Progenitor cell of endocrine pancreas (in vitro differentiated cells): Measurements from ENCODE around the gene URGCP. TPM values are rescaled to one million over a fixed set of nuclear protein-coding genes. Genes with fewer than 3 reads are reported as not detected.

Experiments used
- DNase-seq: peaks from one replicate; pipeline ENCODE4 v3.0.0; 2021; ENCODE audit warnings: low spot score; ENCODE audit not compliant: unreplicated experiment
- H3K27ac Mint-ChIP-seq: 2 replicates; pipeline ENCODE4 v1.8.0; 2021; ENCODE audit warnings: mild to moderate bottlenecking, moderate library complexity, mixed read lengths
- H3K27me3 Mint-ChIP-seq: 2 replicates; pipeline ENCODE4 v1.8.0; 2021; ENCODE audit warnings: mixed read lengths
- H3K36me3 Mint-ChIP-seq: 2 replicates; pipeline ENCODE4 v1.8.0; 2022; ENCODE audit warnings: mixed read lengths; ENCODE audit not compliant: insufficient read depth
- H3K4me1 Mint-ChIP-seq: 2 replicates; pipeline ENCODE4 v1.8.0; 2021; ENCODE audit warnings: low read depth, mixed read lengths
- H3K4me3 Mint-ChIP-seq: 2 replicates; pipeline ENCODE4 v1.8.0; 2021; ENCODE audit warnings: low read depth, mild to moderate bottlenecking, moderate library complexity, mixed read lengths
- H3K9me3 Mint-ChIP-seq: 2 replicates; pipeline ENCODE4 v1.8.0; 2021; ENCODE audit warnings: low read depth, mixed read lengths
- total RNA-seq: library from RNA; stranded (reverse); gene quantifications from 2 replicates; pipeline ENCODE4 v1.2.1, GENCODE V29; 2021
- TF ChIP-seq, protein P1 (sequence below): fragments of 200-600 bp; sonication (generic); IDR thresholded peaks from one replicate; pipeline ENCODE4 v1.5.0; 2021; ENCODE audit warnings: antibody characterized with exemption, mild to moderate bottlenecking; ENCODE audit not compliant: unreplicated experiment

Gene URGCP
- total RNA-seq, 1 donor from 2014 or later, result 40.0 TPM

GRCh38 chr7:43927810-43928209 is 21.4 kb upstream of the URGCP start:
- Mint-ChIP-seq H3K27me3 (no peaks in the 10 kb centered on the region), H3K27ac (no peak overlapping the region), H3K9me3 (no peaks in the 10 kb centered on the region), H3K4me1 (peaks cover 3% of the 10 kb centered on the region), H3K36me3 (peaks cover 4% of the 10 kb centered on the region), H3K4me3 (no peak overlapping the region)
- TF ChIP-seq, protein P1, sequence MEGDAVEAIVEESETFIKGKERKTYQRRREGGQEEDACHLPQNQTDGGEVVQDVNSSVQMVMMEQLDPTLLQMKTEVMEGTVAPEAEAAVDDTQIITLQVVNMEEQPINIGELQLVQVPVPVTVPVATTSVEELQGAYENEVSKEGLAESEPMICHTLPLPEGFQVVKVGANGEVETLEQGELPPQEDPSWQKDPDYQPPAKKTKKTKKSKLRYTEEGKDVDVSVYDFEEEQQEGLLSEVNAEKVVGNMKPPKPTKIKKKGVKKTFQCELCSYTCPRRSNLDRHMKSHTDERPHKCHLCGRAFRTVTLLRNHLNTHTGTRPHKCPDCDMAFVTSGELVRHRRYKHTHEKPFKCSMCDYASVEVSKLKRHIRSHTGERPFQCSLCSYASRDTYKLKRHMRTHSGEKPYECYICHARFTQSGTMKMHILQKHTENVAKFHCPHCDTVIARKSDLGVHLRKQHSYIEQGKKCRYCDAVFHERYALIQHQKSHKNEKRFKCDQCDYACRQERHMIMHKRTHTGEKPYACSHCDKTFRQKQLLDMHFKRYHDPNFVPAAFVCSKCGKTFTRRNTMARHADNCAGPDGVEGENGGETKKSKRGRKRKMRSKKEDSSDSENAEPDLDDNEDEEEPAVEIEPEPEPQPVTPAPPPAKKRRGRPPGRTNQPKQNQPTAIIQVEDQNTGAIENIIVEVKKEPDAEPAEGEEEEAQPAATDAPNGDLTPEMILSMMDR, result no peak
- DNase-seq, result no peak

DNA sequence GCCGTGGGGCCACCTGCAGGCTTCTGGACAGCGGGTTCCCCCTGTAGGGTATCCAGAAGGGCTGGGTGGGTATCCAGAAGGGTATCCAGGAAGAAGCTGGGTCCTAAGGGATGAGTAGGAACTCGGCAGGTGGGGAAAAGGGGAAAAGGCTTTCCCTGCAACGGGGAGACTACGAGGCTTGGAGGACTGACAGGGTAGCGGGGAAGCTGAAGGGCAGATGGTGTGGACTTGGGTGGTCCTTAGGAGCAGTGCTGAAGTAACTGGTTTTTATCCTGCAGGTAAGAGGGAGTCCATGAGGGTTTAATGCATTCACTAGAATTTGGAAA is 20.4 kb upstream of the URGCP start:
- Mint-ChIP-seq H3K27me3 (no peaks in the 10 kb centered on the region), H3K4me3 (peak overlapping the region; percentile 78), H3K36me3 (peaks cover 4% of the 10 kb centered on the region), H3K27ac (peak overlapping the region; percentile 82), H3K4me1 (peaks cover 3% of the 10 kb centered on the region), H3K9me3 (no peaks in the 10 kb centered on the region)
- DNase-seq, result no peak
- TF ChIP-seq, protein P1, result peak; percentile 13

- peak within 1 kb of the TSS; percentile 79 for H3K4me3 Mint-ChIP-seq
- TF ChIP-seq, protein P1, result no peak
- no peaks in the 10 kb centered on the region for H3K27me3 Mint-ChIP-seq
- H3K9me3 Mint-ChIP-seq, result no peaks in the 10 kb centered on the region
- H3K36me3 Mint-ChIP-seq, result peaks cover 4% of the 10 kb centered on the region
- peak; percentile 76 for DNase-seq
- peak within 1 kb of the TSS; percentile 90 for H3K27ac Mint-ChIP-seq
- H3K4me1 Mint-ChIP-seq, result peaks cover 3% of the 10 kb centered on the region
Measured at GRCh38 chr7:43925984-43926797, 19.8 kb upstream of the URGCP start, which contains the start of gene UBE2D4. Gene UBE2D4, plus strand, starts transcription at chr7:43926436. Its CDS starts 97 bp downstream, at chr7:43926533.

GRCh38 chr7:43922726-43923125 is 16.3 kb upstream of the URGCP start:
- TF ChIP-seq, protein P1, result no peak
- Mint-ChIP-seq H3K27me3 (no peaks in the 10 kb centered on the region), H3K4me3 (no peak overlapping the region), H3K36me3 (peaks cover 2% of the 10 kb centered on the region), H3K27ac (no peak overlapping the region), H3K4me1 (peaks cover 3% of the 10 kb centered on the region), H3K9me3 (no peaks in the 10 kb centered on the region)
- no peak for DNase-seq

DNA sequence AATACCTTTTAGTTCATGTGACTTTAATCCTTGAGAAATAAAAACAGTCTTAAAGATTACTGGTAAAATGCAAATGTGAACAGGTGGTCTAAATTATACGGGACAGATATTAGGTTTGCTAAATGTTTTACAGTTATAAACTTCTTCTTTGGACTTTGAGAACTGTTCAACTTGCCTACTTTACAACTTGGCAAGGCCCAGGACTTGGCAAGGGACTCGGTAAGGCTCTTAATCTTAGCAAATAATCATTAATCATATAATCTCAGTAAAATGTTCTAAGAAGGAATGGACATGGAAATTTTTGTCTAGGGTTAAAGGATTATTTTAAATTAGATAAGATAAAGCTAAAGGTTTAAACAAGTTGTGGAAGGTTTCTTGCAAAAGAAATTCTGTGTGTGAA is 15.0 kb upstream of the URGCP start:
- H3K27me3 Mint-ChIP-seq, result no peaks in the 10 kb centered on the region
- H3K4me1 Mint-ChIP-seq, result no peaks in the 10 kb centered on the region
- no peak overlapping the region for H3K4me3 Mint-ChIP-seq
- H3K9me3 Mint-ChIP-seq, result no peaks in the 10 kb centered on the region
- TF ChIP-seq, protein P1, result no peak
- H3K27ac Mint-ChIP-seq, result no peak overlapping the region
- no peak for DNase-seq
- peaks cover 5% of the 10 kb centered on the region for H3K36me3 Mint-ChIP-seq
